KMS-11 (cell line): ENCODE data around the gene PRPF40B.

Experiments used
- H2AFZ ChIP-seq: fragments of 200-600 bp; sonication (generic); 2 replicates; pipeline ENCODE4 v1.6.1; 2016; ENCODE audit warnings: antibody characterized with exemption, mixed run types, low read depth
- H3K27ac ChIP-seq: fragments of 200-600 bp; sonication (generic); 2 replicates; pipeline ENCODE4 v1.6.1; 2016; ENCODE audit warnings: mild to moderate bottlenecking, mixed run types
- H3K27me3 ChIP-seq: fragments of 200-600 bp; sonication (generic); 2 replicates; pipeline ENCODE4 v1.6.1; 2017; ENCODE audit warnings: mild to moderate bottlenecking, low read depth, mixed run types, moderate library complexity; ENCODE audit not compliant: insufficient read depth
- H3K36me3 ChIP-seq: fragments of 200-600 bp; sonication (generic); 2 replicates; pipeline ENCODE4 v1.6.1; 2017; ENCODE audit warnings: mild to moderate bottlenecking, mixed run types; ENCODE audit not compliant: insufficient read depth
- H3K4me1 ChIP-seq: fragments of 200-600 bp; sonication (generic); 2 replicates; pipeline ENCODE4 v1.6.1; 2016; ENCODE audit warnings: mild to moderate bottlenecking, low read depth, mixed run types; ENCODE audit not compliant: poor library complexity, severe bottlenecking
- H3K4me2 ChIP-seq: fragments of 200-600 bp; sonication (generic); 2 replicates; pipeline ENCODE4 v1.7.0; 2016; ENCODE audit warnings: mild to moderate bottlenecking, mixed run types
- H3K4me3 ChIP-seq: fragments of 200-600 bp; sonication (generic); IDR thresholded peaks from 2 replicates; pipeline ENCODE4 v1.6.1; 2017; ENCODE audit warnings: low read depth, low read length, mixed read lengths; ENCODE audit not compliant: insufficient read depth
- H3K79me2 ChIP-seq: fragments of 200-600 bp; sonication (generic); 2 replicates; pipeline ENCODE4 v1.6.1; 2016; ENCODE audit warnings: low read depth, mixed run types; ENCODE audit not compliant: insufficient read depth
- H3K9ac ChIP-seq: fragments of 200-600 bp; sonication (generic); 2 replicates; pipeline ENCODE4 v1.6.1; 2016; ENCODE audit warnings: mild to moderate bottlenecking, mixed run types
- H4K20me1 ChIP-seq: fragments of 200-600 bp; sonication (generic); 2 replicates; pipeline ENCODE4 v1.6.1; 2016; ENCODE audit warnings: mild to moderate bottlenecking, mixed run types; ENCODE audit not compliant: insufficient read depth
- CTCF ChIP-seq: fragments of 200-600 bp; sonication (generic); conservative IDR thresholded peaks from 2 replicates; pipeline ENCODE4 v1.6.1; 2017; ENCODE audit warnings: low read depth, mild to moderate bottlenecking, antibody characterized with exemption, low read length, moderate library complexity, mixed read lengths

The PRPF40B gene

GRCh38 chr12:49645146-49646039 lies 22.0 kb downstream of the PRPF40B start:
- no peak for TF ChIP-seq CTCF
- Histone ChIP-seq H3K79me2 (no peaks in the 10 kb centered on the region), H2AFZ (no peak overlapping the region), H3K4me3 (no peak overlapping the region), H3K27ac (no peak overlapping the region), H3K9ac (no peak overlapping the region), H3K4me2 (no peak overlapping the region), H3K4me1 (peaks cover 21% of the 10 kb centered on the region), H3K36me3 (no peaks in the 10 kb centered on the region), H3K27me3 (no peaks in the 10 kb centered on the region), H4K20me1 (no peaks in the 10 kb centered on the region)

GRCh38 chr12:49646331-49646830 lies 23.0 kb downstream of the PRPF40B start:
- no peak overlapping the region for H3K4me2 ChIP-seq
- H3K27ac ChIP-seq, result no peak overlapping the region
- H3K36me3 ChIP-seq, result no peaks in the 10 kb centered on the region
- no peak for TF ChIP-seq CTCF
- peaks cover 21% of the 10 kb centered on the region for H3K4me1 ChIP-seq
- no peaks in the 10 kb centered on the region for H3K79me2 ChIP-seq
- H4K20me1 ChIP-seq, result no peaks in the 10 kb centered on the region
- no peaks in the 10 kb centered on the region for H3K27me3 ChIP-seq
- no peak overlapping the region for H3K4me3 ChIP-seq
- no peak overlapping the region for H2AFZ ChIP-seq
- H3K9ac ChIP-seq, result no peak overlapping the region

GRCh38 chr12:49646871-49647654 lies 23.7 kb downstream of the PRPF40B start:
- Histone ChIP-seq H3K4me2 (no peak overlapping the region), H3K9ac (no peak overlapping the region), H3K27me3 (no peaks in the 10 kb centered on the region), H3K36me3 (no peaks in the 10 kb centered on the region), H3K4me3 (no peak overlapping the region), H3K4me1 (peaks cover 21% of the 10 kb centered on the region), H4K20me1 (no peaks in the 10 kb centered on the region), H2AFZ (no peak overlapping the region), H3K79me2 (no peaks in the 10 kb centered on the region), H3K27ac (no peak overlapping the region)
- no peak for TF ChIP-seq CTCF

- no peaks in the 10 kb centered on the region for H3K27me3 ChIP-seq
- H3K27ac ChIP-seq, result no peak overlapping the region
- no peak overlapping the region for H3K4me2 ChIP-seq
- TF ChIP-seq CTCF, result no peak
- no peaks in the 10 kb centered on the region for H3K79me2 ChIP-seq
- H2AFZ ChIP-seq, result no peak overlapping the region
- no peak overlapping the region for H3K9ac ChIP-seq
- H3K4me3 ChIP-seq, result no peak overlapping the region
- H4K20me1 ChIP-seq, result no peaks in the 10 kb centered on the region
- peaks cover 21% of the 10 kb centered on the region for H3K4me1 ChIP-seq
- H3K36me3 ChIP-seq, result no peaks in the 10 kb centered on the region
These were observed 24.7 kb downstream of the PRPF40B start for GRCh38 chr12:49647827-49648711.
